Superior temporal gyrus (tissue), 1 donor: ENCODE results near the gene SERPINC1.
"Not testable (repeated sequence)": the region's sequence is repeated elsewhere in the genome, so short reads cannot be mapped to it uniquely, and the experiment has no call there.

ENCODE experiments used
- DNase-seq: peaks from one replicate; pipeline ENCODE4 v3.0.0-alpha.2; 2016; ENCODE audit errors: extremely low spot score

Gene SERPINC1

DNA sequence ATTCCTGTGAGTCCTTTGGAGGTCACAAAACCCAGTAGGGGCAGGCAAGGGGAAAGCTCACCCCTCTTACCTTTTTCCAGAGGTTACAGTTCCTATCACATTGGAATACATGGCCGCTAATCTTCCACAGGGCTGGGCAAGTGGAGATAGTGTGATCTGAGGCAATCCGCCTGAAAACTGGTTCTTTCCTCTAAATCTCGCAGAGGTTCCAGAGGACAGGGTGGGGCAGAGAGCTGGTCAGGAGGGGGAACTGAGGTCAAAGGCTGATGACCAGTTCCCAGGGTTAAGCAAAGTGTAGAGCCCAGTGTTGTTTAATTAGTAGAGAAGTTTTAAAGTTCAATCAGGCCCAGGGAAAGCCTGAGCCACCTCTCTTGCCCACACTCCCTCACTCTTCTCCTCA, at the start of gene SERPINC1:
TSS of gene SERPINC1 (minus strand) at position 179 of the 400 bp plus-strand sequence. CDS start at position 111, 68 bp downstream.
- no peak for DNase-seq

- not testable (repeated sequence) for DNase-seq
Measured at GRCh38 chr1:173965896-173966295, 48.8 kb upstream of the SERPINC1 start.

- no peak for DNase-seq
Measured at GRCh38 chr1:173963477-173963876, 46.4 kb upstream of the SERPINC1 start.

- no peak for DNase-seq
Measured at GRCh38 chr1:173960625-173961024, 43.5 kb upstream of the SERPINC1 start.

- no peak for DNase-seq
Measured at GRCh38 chr1:173954179-173954578, 37.1 kb upstream of the SERPINC1 start.

DNA sequence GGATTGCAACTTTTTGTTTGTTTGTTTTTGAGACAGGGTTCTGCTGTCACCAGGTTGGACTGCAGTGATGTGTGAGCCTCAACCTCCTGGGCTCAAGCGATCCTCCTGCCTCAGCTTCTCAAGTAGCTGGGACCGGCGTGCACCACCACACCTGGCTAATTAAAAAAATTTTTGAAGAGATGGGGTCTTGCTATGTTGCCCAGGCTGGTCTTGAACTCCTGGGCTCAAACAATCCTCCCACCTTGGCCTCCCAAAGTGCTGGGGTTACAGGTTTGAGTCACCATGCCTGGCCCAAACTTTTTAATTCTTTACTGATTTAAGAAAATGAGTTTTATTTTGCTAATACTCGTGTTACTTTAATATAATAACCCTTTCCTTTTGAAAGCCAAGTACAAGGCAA, 31.5 kb upstream of the SERPINC1 start:
- no peak for DNase-seq

GRCh38 chr1:173946380-173946921, 29.3 kb upstream of the SERPINC1 start:
- DNase-seq = no peak

GRCh38 chr1:173937062-173937461, 19.9 kb upstream of the SERPINC1 start:
- no peak for DNase-seq

DNA sequence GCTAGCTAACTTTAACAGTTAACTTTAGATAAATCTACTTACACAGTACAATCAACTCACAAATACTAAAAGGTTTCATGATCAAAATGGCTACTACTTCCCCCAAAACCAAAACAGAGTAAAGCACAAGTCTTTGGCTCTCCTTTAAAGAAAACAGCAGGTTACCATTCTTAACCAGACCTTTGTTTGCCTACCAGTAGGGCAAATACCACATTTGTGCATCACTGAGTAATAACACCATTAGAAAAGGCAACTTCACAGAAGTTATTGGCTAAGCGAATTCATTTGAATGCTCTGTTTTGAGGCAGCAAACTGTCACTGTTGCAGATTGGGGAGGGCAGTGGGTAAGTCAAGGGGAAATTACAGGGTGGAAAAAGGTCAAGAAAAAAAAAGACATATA, 17.3 kb upstream of the SERPINC1 start:
- no peak for DNase-seq

GRCh38 chr1:173930541-173930940, 13.4 kb upstream of the SERPINC1 start:
- not testable (repeated sequence) for DNase-seq

GRCh38 chr1:173925306-173926242, 8.4 kb upstream of the SERPINC1 start:
- DNase-seq = no peak

- no peak for DNase-seq
Measured at GRCh38 chr1:173920861-173921260, 3.7 kb upstream of the SERPINC1 start.

DNA sequence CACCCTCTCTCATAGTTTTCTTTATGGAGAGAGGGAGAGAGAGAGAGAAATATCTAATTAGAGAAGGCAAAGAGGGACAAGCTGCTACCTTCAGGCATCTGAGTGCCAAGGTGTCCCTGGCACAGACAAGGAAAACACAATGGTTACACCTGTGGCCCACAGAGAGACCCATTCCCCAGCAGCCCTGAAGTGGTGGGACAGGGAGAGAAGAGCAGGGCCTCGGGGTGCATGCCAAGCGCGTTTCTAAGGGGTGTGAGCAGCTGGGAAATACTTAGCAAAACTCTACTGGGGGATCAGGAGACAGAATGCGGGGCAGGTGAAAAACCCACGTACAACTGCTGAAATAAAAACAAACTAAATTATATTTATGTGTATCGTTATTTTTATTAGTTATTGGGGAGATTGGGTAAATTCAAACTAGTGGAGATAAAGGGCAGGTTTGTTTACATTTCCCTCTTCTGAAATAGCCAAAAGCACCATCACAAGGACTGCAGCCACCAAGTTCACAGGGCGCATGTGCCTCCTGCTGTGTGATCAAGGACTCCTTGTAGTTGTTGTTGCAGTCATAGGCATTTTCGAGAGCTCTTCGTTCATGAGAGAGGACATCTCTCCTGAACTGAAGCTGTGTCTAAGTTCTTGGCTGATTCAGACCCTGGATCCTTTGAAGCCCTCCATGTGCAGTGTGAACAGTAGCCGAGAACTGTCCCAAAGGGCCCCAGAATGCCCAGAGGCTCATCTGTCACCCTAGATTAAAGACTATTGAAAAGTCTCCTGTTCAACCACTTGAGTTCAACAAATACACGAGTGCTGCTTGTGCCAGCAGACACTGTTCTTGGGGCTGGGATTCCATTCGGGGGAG, 737 bp upstream of the SERPINC1 start:
- DNase-seq = no peak

DNA sequence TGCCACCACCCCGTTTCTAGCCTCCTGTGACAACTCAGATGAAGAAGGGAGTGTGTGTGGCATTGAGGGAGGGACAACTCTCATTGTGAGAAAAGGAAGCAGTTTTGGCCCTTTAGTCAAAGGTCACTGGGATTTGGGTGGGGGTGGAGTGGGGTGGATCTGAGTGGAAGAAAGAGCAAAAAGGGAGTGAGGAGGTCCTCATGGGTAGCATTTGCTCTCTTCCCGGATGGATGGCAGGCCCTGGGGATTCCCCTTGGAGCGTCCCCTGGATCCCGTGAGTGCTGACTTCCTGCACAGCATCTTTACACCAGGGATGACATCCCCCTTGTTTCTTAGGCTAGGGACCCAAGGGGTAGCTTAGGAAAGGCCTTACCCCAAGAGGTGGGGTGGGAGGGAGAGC, 460 bp downstream of the SERPINC1 start:
- DNase-seq = no peak

DNA sequence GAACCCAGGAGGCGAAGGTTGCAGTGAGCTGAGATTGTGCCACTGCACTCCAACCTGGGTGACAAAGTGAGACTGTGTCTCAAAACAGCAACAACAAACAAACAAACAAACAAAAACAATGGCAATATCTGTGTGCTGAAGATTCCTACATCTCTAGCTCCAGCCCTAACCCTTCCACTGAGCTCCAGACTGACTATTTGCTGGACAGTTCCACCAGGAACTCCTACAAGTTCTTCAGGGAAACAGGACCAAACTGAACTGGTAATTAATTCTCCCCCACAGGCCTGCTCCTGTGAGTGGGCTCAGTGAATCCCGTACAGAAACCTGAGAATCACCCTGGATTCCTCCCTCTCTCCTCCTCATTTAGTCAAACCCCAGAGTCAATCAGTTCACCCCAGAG, 1.5 kb downstream of the SERPINC1 start:
- DNase-seq = no peak

- DNase-seq = no peak
Measured at GRCh38 chr1:173914366-173914871, 2.7 kb downstream of the SERPINC1 start.

DNA sequence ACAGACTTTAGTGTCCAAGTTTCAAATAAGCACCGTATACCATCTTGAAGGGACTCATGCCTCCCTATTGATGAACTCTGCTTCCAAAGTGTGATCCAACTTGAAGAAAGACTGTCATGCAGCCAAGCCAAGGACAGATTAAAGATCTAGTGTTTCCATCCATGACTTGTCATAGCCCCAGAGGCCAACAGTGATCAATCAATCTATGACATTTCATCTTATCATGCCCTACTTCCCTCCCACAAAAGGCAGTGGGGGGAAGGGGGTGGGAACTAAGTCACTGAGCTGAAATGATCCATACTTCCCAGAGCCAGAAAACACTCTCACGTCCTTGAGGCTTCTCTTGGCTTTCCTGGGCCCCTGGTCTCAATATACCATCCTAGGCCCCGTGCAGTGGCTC, 4.0 kb downstream of the SERPINC1 start:
- DNase-seq = no peak

GRCh38 chr1:173903827-173904531, 13.1 kb downstream of the SERPINC1 start:
- DNase-seq = no peak

- no peak for DNase-seq
Measured at GRCh38 chr1:173900992-173901391, 16.1 kb downstream of the SERPINC1 start.

GRCh38 chr1:173900427-173900826, 16.7 kb downstream of the SERPINC1 start:
- DNase-seq = no peak

DNA sequence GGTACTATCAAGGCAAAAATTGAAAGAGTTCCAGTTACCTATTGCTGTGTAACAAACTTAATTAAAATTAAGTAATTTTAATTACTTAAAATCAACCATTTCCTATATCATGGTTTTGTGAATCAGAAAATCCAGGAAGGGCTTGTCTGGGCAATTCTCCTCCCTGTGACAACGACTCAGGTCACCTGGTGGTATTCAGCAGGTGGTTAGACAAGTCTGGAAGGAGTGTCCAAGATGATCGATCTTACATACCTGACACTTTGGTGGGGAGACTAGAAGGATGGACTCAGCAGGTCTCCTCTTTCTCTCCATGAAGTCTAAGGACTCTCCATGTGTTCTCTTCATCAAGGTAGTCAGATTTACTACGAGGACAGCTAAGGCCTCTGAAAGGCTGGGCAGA, 22.9 kb downstream of the SERPINC1 start:
- no peak for DNase-seq
